NCI-H524 treated with DMSO at 0.1 percent for 48 hours (cell line): ENCODE results near the gene IDH2.

ENCODE experiments used
- DNase-seq: peaks from one replicate; lab custom pipeline; 2025; lab: John Stamatoyannopoulos, UW

The IDH2 gene

DNA sequence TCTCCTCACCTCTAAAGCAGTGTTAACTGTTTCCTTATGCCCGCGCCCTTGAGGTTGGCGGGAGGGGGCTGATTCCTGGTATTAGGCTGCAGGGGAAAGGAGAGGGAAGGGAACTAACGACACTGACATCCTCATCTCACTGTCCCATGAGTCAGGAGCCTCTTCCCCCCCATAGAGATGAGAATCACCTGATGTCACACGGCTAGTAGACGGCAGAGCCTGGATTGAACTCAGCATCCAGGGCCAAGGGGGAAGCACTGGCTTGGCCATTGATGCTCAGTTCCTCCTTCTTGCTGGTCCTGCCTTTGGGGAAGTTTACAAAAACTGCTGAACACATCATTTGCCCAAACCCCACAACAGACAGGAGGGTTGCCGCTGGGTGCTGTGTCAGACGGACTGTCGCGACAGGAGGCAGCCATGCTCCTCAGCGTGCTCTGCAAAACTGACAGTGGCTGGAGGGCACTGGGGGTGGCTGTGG is 38.5 kb downstream of the IDH2 start:
- no peak for DNase-seq

DNA sequence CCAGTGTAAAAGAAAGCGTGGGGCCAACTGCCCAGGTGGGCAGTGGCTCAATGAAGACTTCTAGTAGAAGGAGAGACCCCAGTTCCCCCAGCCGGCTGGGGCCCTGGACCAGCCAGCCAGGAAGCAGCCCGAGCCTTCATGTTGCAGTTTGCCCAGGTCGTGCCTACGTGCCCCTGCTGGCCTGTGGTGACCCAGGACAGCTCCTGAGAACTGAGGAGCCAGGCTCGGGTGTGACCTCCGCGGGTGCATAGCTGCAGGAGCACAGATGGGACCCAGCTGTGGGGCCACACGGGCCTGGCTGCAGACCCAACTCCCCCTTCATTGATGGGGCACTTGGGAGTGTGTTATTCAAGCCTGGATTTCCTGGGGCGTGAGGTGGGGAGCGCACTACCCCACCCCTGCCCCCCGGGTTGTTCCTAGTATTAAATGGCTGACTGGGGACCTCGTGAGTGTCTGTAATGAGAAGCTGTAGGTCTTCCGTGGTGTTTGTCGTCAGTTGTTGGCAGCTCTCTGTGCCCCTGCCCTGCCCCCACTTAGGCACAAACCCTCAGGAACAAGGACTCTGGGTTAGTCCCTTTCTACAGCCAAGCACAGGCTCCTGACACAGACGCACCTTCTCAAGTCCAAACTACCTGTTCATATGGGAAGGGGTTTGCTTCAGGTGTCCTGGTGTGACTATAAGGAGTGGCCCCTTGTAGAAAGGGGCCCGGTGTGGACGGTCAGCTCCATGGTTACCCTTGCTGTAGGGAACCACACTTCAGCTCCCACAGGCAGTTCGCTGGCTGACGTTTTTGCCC is 39.1 kb downstream of the IDH2 start:
- DNase-seq = no peak

DNA sequence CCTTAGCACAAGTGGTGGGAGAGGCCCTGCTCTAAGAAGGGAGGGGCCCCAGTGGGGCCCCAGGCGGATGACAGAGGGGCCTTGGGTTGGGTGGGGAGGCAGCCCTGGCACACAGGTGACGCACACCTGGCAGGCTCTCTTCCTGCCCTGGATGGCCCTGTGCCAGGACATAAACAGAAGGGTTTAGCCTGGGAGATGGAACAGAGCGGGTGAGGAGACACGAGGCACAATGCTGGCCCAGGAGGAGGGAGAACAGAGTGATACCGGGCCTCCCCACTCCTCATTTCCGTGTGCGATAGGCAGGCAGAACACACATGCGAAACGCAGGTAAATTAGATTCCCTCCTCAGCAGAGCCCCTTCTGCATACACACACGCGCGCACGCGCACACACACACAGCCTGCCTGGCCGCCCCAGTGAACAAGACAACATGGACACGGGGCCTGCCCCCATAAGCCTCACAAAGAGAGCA is 39.8 kb downstream of the IDH2 start:
- no peak for DNase-seq

- DNase-seq = no peak
Observed at GRCh38 chr15:90062023-90062442, 40.2 kb downstream of the IDH2 start.

GRCh38 chr15:90060797-90061196 is 41.5 kb downstream of the IDH2 start:
- DNase-seq = no peak

DNA sequence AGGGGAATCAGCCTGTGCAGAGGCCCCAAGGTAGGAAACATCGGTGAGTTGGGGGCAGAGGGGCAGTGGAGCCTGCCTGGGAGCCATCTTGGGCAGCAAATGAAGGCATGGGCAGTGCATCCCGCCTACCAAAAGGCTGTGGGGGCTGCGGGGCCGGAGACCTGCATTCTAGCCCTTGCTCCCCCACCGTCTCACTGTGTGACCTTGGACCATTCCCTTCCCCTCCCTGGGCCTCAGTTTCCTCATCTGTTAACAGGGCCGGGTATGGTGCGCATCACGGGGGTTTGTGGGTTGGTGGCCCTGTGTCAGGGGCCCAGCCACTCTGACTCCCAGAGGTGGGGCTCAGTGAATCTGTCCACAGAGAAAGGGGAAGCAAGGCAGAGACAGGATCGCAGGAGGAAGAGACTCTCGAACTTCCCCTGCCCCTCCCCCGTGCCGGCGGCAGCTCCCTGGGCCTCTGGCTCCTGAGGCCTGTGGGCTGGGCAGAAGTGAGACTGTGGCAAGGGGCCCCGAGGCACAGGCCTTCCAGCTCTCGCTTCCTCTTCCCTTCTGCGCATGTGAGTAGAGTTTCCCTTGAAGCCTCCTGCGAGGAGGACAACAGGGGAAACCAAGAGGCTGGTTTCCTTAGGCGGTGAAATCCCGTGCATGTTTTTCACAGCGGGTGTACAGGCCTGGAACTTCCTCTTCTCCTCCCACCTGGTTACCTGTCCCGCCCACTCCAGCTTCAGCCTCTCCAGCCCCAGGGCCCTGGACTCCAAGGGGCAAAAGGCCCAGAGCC is 42.9 kb downstream of the IDH2 start:
- no peak for DNase-seq

DNA sequence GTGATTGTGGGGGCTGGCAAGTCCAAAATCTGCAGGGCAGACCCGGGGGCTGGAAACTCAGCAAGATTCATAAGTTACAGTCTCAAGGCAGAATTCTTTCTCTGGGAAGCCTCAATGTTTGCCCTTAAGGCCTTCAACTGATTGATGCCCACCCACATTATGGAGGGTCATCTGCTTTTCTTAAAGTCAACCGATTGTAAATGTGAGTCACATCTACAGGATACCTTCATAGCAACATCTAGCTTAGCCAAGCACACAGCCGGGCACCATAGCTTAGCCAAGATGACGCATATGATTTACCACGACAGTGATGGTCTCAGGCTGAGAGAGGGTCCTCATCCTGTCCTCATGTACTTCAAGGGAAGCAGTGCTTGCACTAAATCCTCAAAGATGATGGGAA is 43.5 kb downstream of the IDH2 start:
- DNase-seq = no peak

GRCh38 chr15:90058308-90058707 is 44.0 kb downstream of the IDH2 start:
- DNase-seq = no peak

GRCh38 chr15:90056529-90056928 is 45.7 kb downstream of the IDH2 start:
- no peak for DNase-seq

GRCh38 chr15:90055182-90055581 is 47.1 kb downstream of the IDH2 start:
- no peak for DNase-seq

- DNase-seq = no peak
Observed at GRCh38 chr15:90054618-90055097, 47.6 kb downstream of the IDH2 start.

DNA sequence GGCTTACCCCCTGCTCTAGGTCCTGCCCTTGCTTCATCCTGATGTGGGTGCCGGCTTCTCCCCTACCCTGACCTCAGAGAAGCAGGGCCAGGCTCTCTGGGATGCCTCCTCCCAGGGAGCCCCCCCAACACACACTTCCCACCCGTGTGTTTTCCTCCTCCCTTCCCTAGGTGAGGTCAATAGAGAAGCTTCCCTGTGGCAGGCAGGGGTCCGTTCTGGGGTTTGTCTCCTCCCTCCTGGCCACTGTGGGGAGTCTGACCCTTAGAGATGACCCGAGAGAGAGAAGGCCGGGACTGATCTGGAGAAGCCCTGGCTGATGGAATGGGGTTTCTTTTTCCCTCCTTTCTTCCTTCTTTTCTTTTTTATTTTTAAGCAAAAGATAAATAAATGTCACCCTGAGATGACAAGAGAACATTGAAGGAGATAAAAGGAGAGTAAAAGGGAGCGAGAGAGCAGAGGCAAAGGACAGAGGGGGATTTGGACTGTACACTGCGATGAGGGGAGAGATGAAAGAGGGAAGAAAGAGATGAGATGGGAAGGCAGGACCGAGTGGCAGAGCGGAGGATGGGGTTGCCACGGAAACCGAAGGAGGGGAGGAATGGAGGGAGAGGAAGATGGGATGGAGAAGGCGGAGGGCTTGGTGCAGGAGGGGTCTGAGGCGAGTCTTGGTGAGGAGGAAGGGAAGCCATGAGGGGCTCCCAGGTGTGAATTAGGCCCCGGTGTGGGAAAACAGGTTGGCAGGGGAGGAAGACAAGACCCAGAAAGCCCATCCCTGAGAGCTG is 48.4 kb downstream of the IDH2 start:
- no peak for DNase-seq

DNA sequence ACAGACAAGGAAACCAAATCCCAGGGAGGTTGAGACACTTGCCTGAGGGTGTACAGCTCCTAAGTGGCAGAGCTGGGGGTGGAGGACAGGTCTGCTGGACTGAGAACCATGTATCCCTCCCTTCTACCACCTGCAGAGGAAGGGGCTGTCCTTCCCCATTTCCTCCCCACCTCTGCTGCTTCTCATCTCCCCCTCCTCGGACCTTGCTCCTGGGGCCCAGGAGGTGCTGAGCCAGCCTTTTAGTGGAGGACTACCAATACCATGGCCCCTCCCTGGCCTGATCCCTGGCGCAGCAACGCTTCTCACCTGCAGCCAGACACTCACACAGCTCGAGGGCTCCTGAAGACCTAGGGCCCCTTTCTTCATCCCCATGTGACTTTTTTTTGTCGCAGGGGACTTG is 50.4 kb downstream of the IDH2 start:
- DNase-seq = no peak

- no peak for DNase-seq
Observed at GRCh38 chr15:90049666-90050604, 52.3 kb downstream of the IDH2 start.

GRCh38 chr15:90049030-90049429 is 53.2 kb downstream of the IDH2 start:
- DNase-seq = no peak

- DNase-seq = no peak
Observed at GRCh38 chr15:90047956-90048575, 54.2 kb downstream of the IDH2 start.

GRCh38 chr15:90046911-90047392 is 55.3 kb downstream of the IDH2 start:
- DNase-seq = no peak

- DNase-seq = no peak
Observed at GRCh38 chr15:90046289-90046688, 56.0 kb downstream of the IDH2 start.

- DNase-seq = no peak
Observed at GRCh38 chr15:90044916-90045371, 57.3 kb downstream of the IDH2 start.

DNA sequence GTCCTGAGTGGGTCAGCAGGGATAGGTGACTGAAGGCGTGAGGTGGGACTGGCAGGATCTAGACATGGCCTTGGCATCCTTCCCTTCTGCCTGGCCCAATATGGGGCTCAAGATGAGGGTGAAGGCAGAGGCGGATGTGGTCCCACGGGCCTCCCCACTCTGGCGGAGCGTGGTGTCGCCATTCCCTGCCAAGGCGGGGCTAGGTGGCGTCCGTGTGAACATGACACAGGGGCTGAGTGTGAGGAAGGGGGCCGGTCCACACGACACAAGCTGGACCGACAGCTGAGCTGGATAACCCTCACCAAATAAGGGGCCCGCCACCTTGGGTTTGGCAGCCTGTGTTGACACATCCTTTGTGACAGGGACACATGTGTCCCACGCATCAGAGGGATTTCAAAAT is 58.1 kb downstream of the IDH2 start:
- no peak for DNase-seq
